GM10847 (cell line): Measurements from ENCODE around the gene SPTSSB.

Experiments used
- POLR2A ChIP-seq: IDR thresholded peaks from 2 replicates; pipeline ENCODE4 v1.6.1; 2011; ENCODE audit not compliant: insufficient read length; ENCODE audit errors: extremely low read depth

SPTSSB gene

GRCh38 chr3:161323926-161324621, 47.2 kb downstream of the SPTSSB start:
- no peak for TF ChIP-seq POLR2A

DNA sequence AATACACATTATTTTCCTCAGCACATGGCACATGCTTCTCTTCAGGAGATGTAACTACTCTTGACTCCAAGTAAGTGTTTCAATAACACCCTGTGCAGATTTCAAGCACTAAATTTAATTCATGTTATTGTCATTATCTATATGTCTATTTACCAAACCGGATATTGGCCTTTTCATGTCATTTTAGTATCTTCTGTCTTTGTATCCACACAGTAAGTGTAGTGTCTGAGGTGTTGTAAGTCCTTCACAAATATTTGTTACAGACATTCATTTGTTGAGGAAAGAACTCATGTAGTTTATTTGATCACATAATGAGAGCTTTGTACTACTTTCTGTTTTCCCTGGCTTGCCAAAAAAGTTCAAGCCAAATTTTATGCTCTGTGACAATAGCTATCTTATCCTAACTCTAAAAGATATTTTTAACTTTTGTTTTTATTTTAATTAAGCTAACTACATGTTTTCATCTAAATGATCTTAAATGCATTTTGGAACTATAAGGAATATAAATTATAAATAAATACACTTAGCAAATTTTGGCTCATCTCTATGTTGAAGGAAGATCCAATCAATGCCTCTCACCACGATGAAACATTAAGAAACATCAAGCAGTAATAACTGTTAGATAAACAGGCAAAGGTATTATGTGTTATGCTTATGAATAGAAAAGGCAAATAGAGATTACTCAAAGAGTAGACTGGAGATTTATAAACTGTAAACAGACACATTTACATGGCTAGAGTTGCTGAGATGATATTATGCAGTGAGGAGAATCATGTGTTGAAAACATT, 48.3 kb downstream of the SPTSSB start:
- TF ChIP-seq POLR2A, result no peak

DNA sequence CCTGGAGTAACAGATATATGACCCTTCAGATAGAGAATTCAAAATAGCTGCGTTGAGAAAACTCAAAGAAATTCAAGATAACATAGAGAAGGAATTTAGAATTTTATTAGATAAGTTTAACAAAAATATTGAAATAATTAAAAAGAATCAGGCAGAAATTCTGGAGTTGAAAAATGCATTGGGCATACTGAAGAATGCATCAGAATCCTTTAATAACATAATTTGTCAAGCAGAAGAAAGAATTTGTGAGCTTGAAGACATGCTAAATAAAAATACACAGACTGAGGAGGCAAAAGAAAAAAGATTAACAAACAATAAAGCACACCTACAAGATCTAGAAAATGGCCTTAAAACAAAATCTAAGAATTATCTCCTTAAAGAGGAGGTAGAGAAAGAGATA, 50.5 kb downstream of the SPTSSB start:
- no peak for TF ChIP-seq POLR2A

DNA sequence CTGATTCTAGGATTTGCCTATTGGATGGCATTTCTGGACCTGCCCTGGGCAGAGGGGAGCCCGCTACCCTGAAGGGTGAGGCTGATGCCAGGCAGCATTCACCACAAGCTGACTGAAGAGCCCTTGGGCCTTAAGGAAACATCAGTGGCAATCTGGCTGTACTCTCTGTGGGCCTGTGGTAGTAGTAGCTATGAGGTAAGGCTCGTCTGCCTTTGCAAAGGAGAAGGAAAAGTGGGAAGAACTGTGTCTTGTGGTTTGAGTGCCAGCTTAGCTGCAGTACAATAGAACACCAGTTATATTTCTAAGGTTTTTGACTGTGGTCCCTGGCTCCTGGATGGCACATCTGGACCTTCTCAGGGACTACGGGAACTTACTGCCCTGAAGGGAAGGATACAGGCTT, 51.5 kb downstream of the SPTSSB start:
- no peak for TF ChIP-seq POLR2A

DNA sequence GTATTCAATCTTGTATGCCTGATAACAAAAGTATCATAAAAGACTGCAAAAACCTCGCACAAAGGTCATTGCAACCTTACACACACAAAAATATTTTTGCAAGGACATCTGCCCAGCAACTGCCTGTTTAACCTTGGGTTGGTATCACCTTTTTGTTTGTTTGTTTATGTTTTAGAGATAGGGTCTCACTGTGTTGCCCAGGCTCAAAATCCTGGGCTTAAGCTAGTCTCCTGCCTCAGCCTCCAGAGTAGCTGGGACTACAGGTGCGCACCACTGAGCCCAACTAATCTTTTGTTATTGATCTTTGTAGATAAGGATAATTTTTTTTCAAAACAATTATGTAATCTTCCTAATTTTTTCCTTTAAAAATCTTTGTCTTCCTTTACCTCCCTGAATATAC, 54.2 kb downstream of the SPTSSB start:
- no peak for TF ChIP-seq POLR2A

DNA sequence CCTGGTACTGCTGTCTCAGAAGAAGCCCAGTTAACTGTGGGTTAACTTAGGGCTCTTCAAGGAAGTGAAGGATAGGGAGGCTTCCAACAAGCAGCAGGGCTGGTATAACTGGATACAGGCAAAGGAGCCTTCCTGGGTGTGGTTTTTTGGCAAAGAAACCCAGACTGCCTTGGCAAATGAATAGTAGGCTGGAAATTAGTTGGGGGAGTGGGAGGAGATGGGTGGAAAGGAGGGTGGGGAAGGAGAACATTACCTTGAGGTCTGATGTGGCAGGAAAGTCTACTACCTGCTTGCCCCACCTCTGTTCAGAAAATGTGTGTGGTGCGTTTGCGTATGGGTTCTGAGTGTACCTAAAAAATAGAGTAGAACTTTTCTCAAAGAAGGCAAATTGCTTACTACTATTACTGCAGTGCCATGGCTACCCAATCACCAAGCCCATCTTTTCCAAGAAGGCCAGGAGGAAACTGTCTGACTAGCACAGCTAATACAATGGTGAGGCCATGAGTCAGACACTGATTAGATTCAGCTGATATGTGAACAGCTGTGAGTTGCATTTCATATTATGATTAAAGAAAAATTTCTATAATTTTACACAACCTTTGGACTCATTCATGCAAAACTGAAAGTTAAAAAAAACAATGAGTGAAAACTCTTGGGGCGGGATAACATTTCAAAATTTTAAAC, 55.2 kb downstream of the SPTSSB start:
- no peak for TF ChIP-seq POLR2A

DNA sequence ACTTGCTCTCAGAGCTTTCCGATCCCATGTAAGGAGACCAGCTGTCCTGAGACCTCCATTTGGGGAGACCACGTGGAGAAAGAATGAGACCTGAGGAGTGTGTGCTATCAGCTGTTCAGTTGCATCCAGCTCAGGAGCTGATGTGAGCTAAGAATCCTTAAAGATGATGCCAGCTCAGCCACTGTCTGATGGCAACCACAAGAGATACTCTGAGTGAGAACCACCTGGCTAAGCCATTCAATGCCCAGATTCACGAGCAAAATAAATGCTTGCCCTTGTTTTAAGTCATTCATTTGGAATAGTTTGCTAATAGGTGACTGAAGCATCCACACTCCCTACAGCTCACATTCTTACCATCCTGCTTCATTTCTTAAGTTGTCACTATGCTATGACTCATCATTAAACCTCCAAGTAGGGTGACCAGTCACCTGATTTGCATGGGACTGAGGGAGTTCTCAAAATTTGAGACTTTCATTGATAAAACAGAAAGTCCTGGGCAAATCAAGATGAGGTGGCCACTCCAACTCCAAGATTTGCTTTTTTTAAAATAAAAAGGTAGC, 56.4 kb downstream of the SPTSSB start:
- TF ChIP-seq POLR2A, result no peak

- no peak for TF ChIP-seq POLR2A
These were observed 60.5 kb downstream of the SPTSSB start for GRCh38 chr3:161310649-161311423.

- TF ChIP-seq POLR2A, result no peak
These were observed 66.0 kb downstream of the SPTSSB start for GRCh38 chr3:161305095-161305991.

DNA sequence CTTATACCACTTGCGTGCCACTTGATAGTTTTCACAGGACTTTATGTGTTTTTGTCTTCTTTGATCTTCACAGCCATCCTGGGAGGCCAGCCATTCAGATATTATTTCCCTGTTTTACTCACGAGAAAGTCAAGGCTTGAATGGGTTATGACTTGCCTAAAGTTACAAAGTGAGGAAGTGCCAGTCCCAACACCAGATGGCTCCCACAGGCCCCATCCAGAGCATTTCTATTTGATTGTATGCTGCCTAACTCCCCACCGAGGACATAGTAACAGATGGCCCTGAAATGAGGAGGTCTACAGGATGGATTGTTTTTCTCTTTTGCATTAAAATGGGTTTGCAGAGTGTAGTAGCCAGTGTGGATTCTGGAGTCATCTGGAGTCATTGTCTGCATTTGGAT, 74.5 kb downstream of the SPTSSB start:
- TF ChIP-seq POLR2A, result no peak

- TF ChIP-seq POLR2A, result no peak
These were observed 76.0 kb downstream of the SPTSSB start for GRCh38 chr3:161295325-161295724.
